ENCODE measurements around the gene CCDC17.

The CCDC17 gene

DNA sequence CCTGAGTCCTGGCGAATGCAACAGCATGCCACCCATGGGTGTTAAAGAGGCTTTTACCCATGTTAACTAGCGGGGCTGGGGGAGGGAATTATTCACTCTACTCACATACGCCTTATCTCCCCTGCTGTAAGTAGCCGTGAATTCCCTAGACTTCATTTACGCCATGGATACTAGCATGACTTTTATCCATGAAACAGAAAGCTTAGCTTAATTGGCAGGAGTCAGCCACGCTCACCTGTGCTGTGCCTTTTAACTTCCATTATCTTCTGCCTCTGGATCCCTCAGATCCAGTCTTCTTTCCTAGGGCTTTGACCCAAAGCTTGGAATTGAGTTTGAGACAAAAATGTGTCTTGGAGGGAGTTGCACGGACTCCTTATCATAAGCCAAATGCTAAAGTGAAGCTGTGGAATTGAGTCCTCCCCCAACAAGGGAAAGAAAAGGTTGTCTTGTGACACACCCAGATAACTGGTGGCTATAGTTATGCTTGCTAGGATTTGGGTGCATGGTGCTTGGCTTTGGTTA, 49.7 kb downstream of the CCDC17 start:
- DNase-seq, result no peak

DNA sequence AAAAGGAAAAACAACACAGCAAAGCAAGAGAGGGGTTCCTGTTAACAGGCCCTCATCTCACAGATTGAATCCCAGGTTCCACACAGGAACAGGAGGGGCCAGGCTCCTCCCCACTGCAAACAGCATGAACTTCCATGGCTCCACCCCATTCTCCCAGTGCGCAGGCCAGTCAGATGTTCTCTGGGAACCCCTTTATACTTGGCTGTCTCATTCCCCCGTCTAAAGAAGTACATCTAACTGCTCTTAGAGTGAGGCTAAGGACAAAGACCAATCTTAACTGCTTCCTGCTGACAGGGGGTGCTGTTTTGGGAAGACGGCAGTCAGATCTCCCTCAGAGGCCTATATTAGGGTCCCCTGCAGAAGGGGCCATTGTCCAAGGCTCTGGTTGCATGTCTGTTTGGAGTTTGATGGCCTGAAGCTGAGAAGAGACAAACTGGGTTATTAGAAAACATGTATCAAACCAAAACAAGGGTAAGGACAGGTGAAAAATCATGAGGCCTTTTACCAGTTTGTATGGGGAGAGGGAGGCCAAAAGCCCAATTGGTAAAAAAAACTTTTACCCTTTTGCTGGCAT, 50.5 kb downstream of the CCDC17 start:
- no peak for DNase-seq

DNA sequence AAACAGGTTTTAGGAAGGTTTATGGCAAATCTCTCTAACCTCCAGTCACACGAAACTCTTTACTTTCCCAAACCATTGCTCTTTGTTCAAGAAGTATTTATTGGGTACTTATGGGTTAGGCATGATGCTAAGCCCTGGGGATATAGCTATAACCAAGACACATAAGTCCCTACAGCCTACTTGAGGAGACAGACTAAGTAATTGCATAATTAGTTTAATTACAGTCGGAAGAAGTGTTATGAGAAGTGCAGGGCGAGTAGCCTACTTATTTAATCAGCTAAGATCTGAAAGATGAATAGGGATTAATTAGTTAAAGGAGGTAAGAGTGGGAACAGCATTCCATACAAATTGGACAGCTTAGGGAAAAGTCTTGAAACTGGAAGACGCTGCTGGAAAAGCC, 53.2 kb downstream of the CCDC17 start:
- DNase-seq, result no peak

Measured in NCI-H1105 treated with DMSO at 0.1 percent for 48 hours (cell line).